CD4-positive, CD25-positive, alpha-beta regulatory T cell (primary cell): Measurements from ENCODE around the gene NAP1L1. TPM values are rescaled to one million over a fixed set of nuclear protein-coding genes. Genes with fewer than 3 reads are reported as not detected.

Experiments
- ATAC-seq, 2 donors: fragments of 150-1000 bp; cut with Tn5 transposase; one replicate each; pipeline ENCODE4 v1.10.0; 2021; ENCODE audit warnings: low read depth in 2 of 2, moderate number of reproducible peaks in 2 of 2, moderate library complexity in 1 of 2
- DNase-seq, 3 donors: peaks; one replicate each; pipeline versions ENCODE4 v3.0.0 to v3.0.0-alpha.2; 2012 to 2022; ENCODE audit warnings: mixed read lengths in 1 of 3
- H3K27ac ChIP-seq: one replicate; pipeline ENCODE4 v1.7.0; 2013; ENCODE audit warnings: mild to moderate bottlenecking, low read length; ENCODE audit not compliant: insufficient read depth, poor library complexity, severe bottlenecking
- H3K27me3 ChIP-seq: one replicate; pipeline ENCODE4 v1.7.0; 2013; ENCODE audit warnings: low read length; ENCODE audit not compliant: control insufficient read depth, insufficient read depth
- H3K36me3 ChIP-seq: one replicate; pipeline ENCODE4 v1.7.0; 2013; ENCODE audit warnings: mild to moderate bottlenecking, low read length, moderate library complexity; ENCODE audit not compliant: control insufficient read depth, insufficient read depth
- H3K4me1 ChIP-seq: 2 replicates; pipeline ENCODE4 v1.7.0; 2013; ENCODE audit warnings: mild to moderate bottlenecking, low read length; ENCODE audit not compliant: insufficient read depth, control insufficient read depth, poor library complexity, severe bottlenecking
- H3K4me3 ChIP-seq: one replicate; pipeline ENCODE4 v1.7.0; 2013; ENCODE audit warnings: low read depth, mild to moderate bottlenecking, low read length, moderate library complexity
- H3K9me3 ChIP-seq, 2 experiments: 1 replicate in 1 of 2; 2 replicates in 1 of 2; pipeline ENCODE4 v1.7.0; 2013; ENCODE audit warnings: low read length in 2 of 2, mild to moderate bottlenecking in 1 of 2, moderate library complexity in 1 of 2; ENCODE audit not compliant: control insufficient read depth in 2 of 2
- H3K27ac Mint-ChIP-seq, 3 donors: one replicate each; pipeline ENCODE4 v1.8.0; 2020 to 2022; ENCODE audit warnings: mild to moderate bottlenecking in 3 of 3, mixed read lengths in 3 of 3, moderate library complexity in 2 of 3
- H3K27me3 Mint-ChIP-seq: one replicate; pipeline ENCODE4 v1.8.0; 2022; ENCODE audit warnings: mild to moderate bottlenecking, mixed read lengths
- H3K36me3 Mint-ChIP-seq: one replicate; pipeline ENCODE4 v1.8.0; 2020; ENCODE audit warnings: mixed read lengths
- H3K4me1 Mint-ChIP-seq, 4 donors: one replicate each; pipeline ENCODE4 v1.8.0; 2020 to 2022; ENCODE audit warnings: mixed read lengths in 4 of 4, mild to moderate bottlenecking in 1 of 4
- H3K4me3 Mint-ChIP-seq, 4 donors: one replicate each; pipeline ENCODE4 v1.8.0; 2020 to 2022; ENCODE audit warnings: mild to moderate bottlenecking in 4 of 4, mixed read lengths in 4 of 4, moderate library complexity in 3 of 4
- H3K9me3 Mint-ChIP-seq, 7 donors: one replicate each; pipeline ENCODE4 v1.8.0; 2020 to 2022; ENCODE audit warnings: mixed read lengths in 7 of 7, mild to moderate bottlenecking in 3 of 7, moderate library complexity in 2 of 7
- polyA plus RNA-seq, 4 donors: library from polyadenylated mRNA; unstranded; fragments of 300-500 nt; fragmentation: Illumina TruSeq; gene quantifications; one replicate each; pipeline ENCODE4 v1.2.3, GENCODE V29; 2021
- total RNA-seq: library from RNA; stranded (reverse); gene quantifications from one replicate; pipeline ENCODE4 v1.2.3, GENCODE V29; 2022

Gene NAP1L1
- total and polyA plus RNA-seq, 5 donors from 2014 or later: 173 to 592 (median 215) TPM

DNA sequence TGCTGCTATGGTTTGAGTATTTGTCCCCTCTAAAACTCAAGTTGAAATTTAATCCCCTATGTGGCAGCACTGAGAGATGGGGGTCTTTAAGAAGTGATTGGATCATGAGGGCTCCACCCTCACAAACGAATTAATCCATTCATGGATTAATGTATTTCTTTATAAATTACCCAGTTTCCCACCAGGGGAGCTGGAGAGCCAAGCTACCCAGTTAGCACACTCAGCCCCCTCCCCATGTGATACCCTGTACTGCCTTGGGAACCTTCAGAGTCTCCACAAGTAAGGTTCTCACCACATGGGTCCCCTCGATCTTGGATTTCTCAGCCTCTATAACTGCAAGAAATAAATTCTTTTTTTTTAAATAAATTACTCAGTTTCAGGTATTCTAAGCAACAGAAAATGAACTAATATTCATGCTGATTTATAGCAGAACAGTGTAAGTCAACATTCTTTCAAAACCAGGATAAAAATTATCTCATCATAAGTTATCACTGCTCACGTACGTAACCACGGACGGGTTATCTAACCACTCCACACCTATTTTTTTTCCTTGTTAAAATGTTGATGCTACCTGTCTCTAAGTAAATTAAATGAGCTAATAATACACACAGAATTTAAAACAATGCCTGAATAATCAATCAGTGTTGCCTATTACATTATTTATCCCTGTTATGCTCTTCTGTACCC, 3.6 kb downstream of the NAP1L1 start:
- H3K4me1 ChIP-seq: peaks cover 60% of the 10 kb centered on the region
- H3K4me3 ChIP-seq: peak overlapping the region; percentile 33
- Mint-ChIP-seq H3K4me1 (peaks cover 56 to 85% (median 69%) of the 10 kb centered on the region in 4 donors), H3K4me3 (peak overlapping the region in 3 of 4 donors; percentile 4 to 73 (median 8)), H3K27me3 (no peaks in the 10 kb centered on the region), H3K9me3 (peaks cover 0 to 8% (median 0%) of the 10 kb centered on the region in 7 donors), H3K36me3 (peaks cover 14% of the 10 kb centered on the region), H3K27ac (no peak overlapping the region)
- H3K9me3 ChIP-seq: no peaks in the 10 kb centered on the region
- ATAC-seq: no peak
- peak in 1 of 3 donors; percentile 22 for DNase-seq
- H3K27me3 ChIP-seq: no peaks in the 10 kb centered on the region
- H3K27ac ChIP-seq: peak overlapping the region; percentile 19
- no peaks in the 10 kb centered on the region for H3K36me3 ChIP-seq

DNA sequence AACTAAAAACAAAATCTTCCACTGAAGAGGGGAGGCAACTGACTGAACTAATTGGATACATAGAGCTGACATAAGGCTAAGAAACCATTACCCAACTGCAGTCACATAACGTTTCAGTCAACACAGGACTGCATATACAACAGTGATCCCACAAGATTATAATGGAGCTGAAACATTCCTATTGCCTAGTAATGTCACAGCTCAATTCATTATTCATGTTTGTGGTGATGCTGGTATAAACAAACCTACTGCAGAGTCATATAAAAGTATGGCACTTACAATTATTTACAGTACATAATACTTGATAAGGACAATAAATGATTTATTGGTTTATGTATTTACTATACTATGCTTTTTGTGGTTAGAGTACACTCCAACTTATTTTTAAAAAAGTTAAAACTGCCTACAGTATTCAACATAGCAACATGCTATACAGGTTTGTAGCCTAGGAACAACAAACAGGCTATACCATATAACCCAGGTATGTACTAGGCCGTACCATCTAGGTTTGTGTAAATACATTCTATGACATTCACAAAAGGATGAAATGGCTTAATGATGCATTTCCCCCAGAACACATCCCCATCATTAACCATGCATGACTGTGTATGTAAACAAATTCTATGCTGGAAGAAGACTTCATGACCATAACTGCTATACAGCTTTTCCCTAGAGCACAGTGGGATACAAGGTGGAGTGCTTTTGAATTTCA, 4.3 kb downstream of the NAP1L1 start:
- Histone ChIP-seq H3K4me3 (peak overlapping the region; percentile 24), H3K9me3 (no peaks in the 10 kb centered on the region), H3K4me1 (peaks cover 60% of the 10 kb centered on the region), H3K36me3 (no peaks in the 10 kb centered on the region), H3K27ac (no peak overlapping the region), H3K27me3 (no peaks in the 10 kb centered on the region)
- Mint-ChIP-seq H3K4me1 (peaks cover 54 to 83% (median 67%) of the 10 kb centered on the region in 4 donors), H3K36me3 (peaks cover 14% of the 10 kb centered on the region), H3K27me3 (no peaks in the 10 kb centered on the region), H3K9me3 (peaks cover 0 to 8% (median 0%) of the 10 kb centered on the region in 7 donors), H3K4me3 (peak overlapping the region in 2 of 4 donors; percentile 4 to 20), H3K27ac (no peak overlapping the region)
- DNase-seq (no peak), ATAC-seq (no peak)

DNA sequence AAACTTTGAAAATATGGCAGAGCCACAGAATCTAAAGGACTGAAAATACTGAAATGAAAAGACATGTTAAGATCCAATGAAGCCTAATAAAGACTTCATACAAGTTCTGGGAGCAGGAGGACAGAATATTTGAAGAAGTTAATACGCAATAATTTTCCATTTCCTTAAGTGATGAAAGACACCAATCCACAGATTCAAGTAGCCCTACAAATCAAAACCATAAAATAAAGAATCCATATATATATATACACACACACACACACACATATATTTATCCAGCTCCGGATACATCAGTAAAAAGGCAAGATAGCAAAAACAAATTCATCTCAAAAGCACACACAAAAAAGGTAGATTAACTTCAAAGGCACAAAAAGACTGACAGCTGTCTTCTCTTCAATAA, 5.7 kb downstream of the NAP1L1 start:
- DNase-seq (no peak), ATAC-seq (no peak)
- no peaks in the 10 kb centered on the region for H3K36me3 ChIP-seq
- H3K27me3 Mint-ChIP-seq: no peaks in the 10 kb centered on the region
- peaks cover 0 to 8% (median 0%) of the 10 kb centered on the region in 7 donors for H3K9me3 Mint-ChIP-seq
- H3K4me1 ChIP-seq: peaks cover 62% of the 10 kb centered on the region
- H3K36me3 Mint-ChIP-seq: peaks cover 19% of the 10 kb centered on the region
- H3K27ac ChIP-seq: no peak overlapping the region
- no peaks in the 10 kb centered on the region for H3K9me3 ChIP-seq
- H3K4me3 ChIP-seq: no peak overlapping the region
- H3K4me3 Mint-ChIP-seq: peak overlapping the region; percentile 47 to 72 (median 53)
- H3K27me3 ChIP-seq: no peaks in the 10 kb centered on the region
- H3K4me1 Mint-ChIP-seq: peaks cover 63 to 88% (median 72%) of the 10 kb centered on the region in 4 donors
- no peak overlapping the region for H3K27ac Mint-ChIP-seq

DNA sequence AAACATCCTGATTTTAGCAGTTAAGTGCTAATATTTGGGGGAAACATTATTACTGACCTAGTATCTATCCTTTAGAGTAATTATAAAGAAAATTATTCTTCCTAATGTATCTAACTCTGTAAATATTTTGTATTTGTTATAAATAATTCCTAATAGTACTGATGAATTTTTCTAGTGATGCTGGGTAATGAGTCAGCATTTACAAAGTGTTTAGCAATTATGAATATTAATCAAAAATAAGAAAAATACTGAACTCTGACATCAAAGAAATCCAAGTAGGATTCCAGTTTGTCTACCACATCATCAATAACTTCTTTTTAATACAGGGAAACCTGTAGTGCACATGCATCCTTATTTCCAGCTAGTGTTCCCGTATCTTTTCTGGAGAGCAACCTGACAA, 9.0 kb downstream of the NAP1L1 start:
- no peaks in the 10 kb centered on the region for H3K27me3 ChIP-seq
- peaks cover 42% of the 10 kb centered on the region for H3K36me3 Mint-ChIP-seq
- H3K4me1 ChIP-seq: peaks cover 40% of the 10 kb centered on the region
- peaks cover 0 to 8% (median 0%) of the 10 kb centered on the region in 7 donors for H3K9me3 Mint-ChIP-seq
- no peaks in the 10 kb centered on the region for H3K9me3 ChIP-seq
- no peak overlapping the region for H3K4me3 Mint-ChIP-seq
- peaks cover 11% of the 10 kb centered on the region for H3K36me3 ChIP-seq
- DNase-seq: no peak
- H3K4me3 ChIP-seq: no peak overlapping the region
- peaks cover 68 to 86% (median 75%) of the 10 kb centered on the region in 4 donors for H3K4me1 Mint-ChIP-seq
- H3K27ac ChIP-seq: no peak overlapping the region
- no peak for ATAC-seq
- H3K27me3 Mint-ChIP-seq: no peaks in the 10 kb centered on the region
- peak overlapping the region in 1 of 3 donors; percentile 45 for H3K27ac Mint-ChIP-seq

DNA sequence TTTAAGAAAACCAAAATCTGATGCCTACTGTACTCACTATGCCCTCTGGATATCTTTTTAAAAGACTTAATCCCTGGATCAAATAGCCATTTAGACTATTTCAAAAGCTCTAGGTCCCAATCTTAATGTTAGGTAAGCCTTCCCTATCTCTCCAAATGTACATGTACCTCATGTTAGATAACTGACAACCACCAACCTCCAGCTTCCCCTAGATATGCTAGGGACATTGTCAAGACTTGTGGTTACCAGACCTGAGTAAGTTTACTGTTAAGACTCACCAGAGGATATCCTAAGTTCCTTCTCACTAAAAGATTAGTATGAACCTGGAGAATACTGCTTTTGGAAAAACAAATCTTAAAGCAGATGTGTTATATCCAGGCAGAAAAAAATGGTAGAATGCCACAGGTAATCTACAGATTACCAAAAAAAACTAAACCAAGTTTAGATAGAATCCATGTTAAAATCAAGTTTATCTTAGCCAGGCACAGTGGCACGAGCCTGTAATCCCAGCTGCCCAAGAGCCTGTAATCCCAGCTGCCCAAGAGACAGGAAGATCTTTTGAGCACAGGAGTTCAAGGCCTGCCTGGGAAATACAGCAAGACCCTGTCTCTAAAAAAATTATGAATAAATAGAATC, 9.7 kb downstream of the NAP1L1 start:
- no peaks in the 10 kb centered on the region for H3K27me3 Mint-ChIP-seq
- Histone ChIP-seq H3K27ac (no peak overlapping the region), H3K9me3 (no peaks in the 10 kb centered on the region), H3K36me3 (peaks cover 17% of the 10 kb centered on the region), H3K4me1 (peaks cover 40% of the 10 kb centered on the region), H3K27me3 (no peaks in the 10 kb centered on the region), H3K4me3 (peak overlapping the region; percentile 2)
- no peak overlapping the region for H3K27ac Mint-ChIP-seq
- ATAC-seq (no peak), DNase-seq (no peak)
- H3K9me3 Mint-ChIP-seq: peaks cover 0 to 8% (median 0%) of the 10 kb centered on the region in 7 donors
- H3K36me3 Mint-ChIP-seq: peaks cover 43% of the 10 kb centered on the region
- H3K4me3 Mint-ChIP-seq: peak overlapping the region in 1 of 4 donors; percentile 17
- H3K4me1 Mint-ChIP-seq: peaks cover 66 to 85% (median 74%) of the 10 kb centered on the region in 4 donors

DNA sequence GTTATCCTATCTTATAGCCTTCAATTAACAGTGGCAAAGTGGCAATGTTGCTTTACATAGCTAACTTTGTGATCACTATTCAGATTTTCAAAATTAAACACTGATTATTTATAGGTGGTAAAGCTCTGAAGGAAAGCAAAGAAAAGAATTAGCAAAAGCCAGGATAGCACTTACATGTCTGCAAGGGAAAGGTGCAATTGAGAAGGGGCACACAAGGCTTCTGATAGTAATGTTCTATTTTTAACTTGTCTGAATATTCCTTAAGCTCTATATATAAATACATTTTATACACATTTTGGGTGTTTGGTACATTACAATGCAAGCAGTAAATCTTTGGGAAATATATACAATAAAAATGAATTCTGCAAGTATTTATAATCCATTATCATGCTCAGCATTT, 10.9 kb downstream of the NAP1L1 start:
- Mint-ChIP-seq H3K27ac (peak overlapping the region in 1 of 3 donors; percentile 0), H3K27me3 (no peaks in the 10 kb centered on the region), H3K9me3 (peaks cover 0 to 2% (median 0%) of the 10 kb centered on the region in 7 donors), H3K4me3 (no peak overlapping the region), H3K4me1 (peaks cover 65 to 85% (median 74%) of the 10 kb centered on the region in 4 donors), H3K36me3 (peaks cover 39% of the 10 kb centered on the region)
- Histone ChIP-seq H3K4me1 (peaks cover 38% of the 10 kb centered on the region), H3K9me3 (no peaks in the 10 kb centered on the region), H3K27me3 (no peaks in the 10 kb centered on the region), H3K27ac (no peak overlapping the region), H3K4me3 (no peak overlapping the region), H3K36me3 (peaks cover 21% of the 10 kb centered on the region)
- DNase-seq (no peak), ATAC-seq (no peak)

DNA sequence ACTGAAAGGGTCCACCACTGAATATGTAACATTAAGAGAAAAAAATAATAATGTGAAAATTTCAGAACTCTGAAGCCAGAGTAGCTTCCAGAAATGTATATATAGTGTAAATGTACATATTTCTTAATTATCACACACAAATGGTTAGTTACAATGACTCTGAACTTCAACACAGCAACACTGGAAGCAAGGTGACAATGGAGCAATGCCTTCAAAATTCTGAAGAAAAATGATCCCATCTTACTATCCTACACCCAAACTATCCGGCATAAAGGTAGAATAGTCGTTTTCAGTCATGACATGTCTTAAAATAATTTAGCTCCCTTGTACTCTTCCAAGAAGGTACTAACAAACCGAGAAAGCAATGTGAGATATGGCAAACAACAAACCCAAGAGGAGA, 11.9 kb downstream of the NAP1L1 start:
- ATAC-seq (no peak), DNase-seq (no peak)
- no peaks in the 10 kb centered on the region for H3K27me3 ChIP-seq
- Mint-ChIP-seq H3K9me3 (peaks cover 0 to 2% (median 0%) of the 10 kb centered on the region in 7 donors), H3K36me3 (peaks cover 44% of the 10 kb centered on the region), H3K27ac (no peak overlapping the region), H3K4me1 (peaks cover 70 to 88% (median 78%) of the 10 kb centered on the region in 4 donors), H3K27me3 (no peaks in the 10 kb centered on the region), H3K4me3 (peak overlapping the region in 1 of 4 donors; percentile 13)
- no peak overlapping the region for H3K4me3 ChIP-seq
- peaks cover 29% of the 10 kb centered on the region for H3K36me3 ChIP-seq
- H3K9me3 ChIP-seq: no peaks in the 10 kb centered on the region
- H3K27ac ChIP-seq: no peak overlapping the region
- H3K4me1 ChIP-seq: peaks cover 29% of the 10 kb centered on the region
